Stimulated activated naive CD8-positive, alpha-beta T cell treated with anti-CD3 and anti-CD28 coated beads, Interleukin-15, amount 100 ng/mL, for 72 hours (primary cell): ENCODE data around the gene RPS27L.
"Not testable (repeated sequence)": the region's sequence is repeated elsewhere in the genome, so short reads cannot be mapped to it uniquely, and the experiment has no call there.

Experiments
- ATAC-seq: fragments of 150-1000 bp; cut with Tn5 transposase; 2 replicates; pipeline ENCODE4 v1.10.0; 2021; ENCODE audit warnings: mild to moderate bottlenecking, moderate library complexity
- DNase-seq, 2 donors: peaks; one replicate each; pipeline ENCODE4 v3.0.0; 2021 to 2022
- H3K27ac Mint-ChIP-seq, 2 donors: one replicate each; pipeline ENCODE4 v1.8.0; 2022; ENCODE audit warnings: mild to moderate bottlenecking in 2 of 2, mixed read lengths in 2 of 2, moderate library complexity in 2 of 2
- H3K27me3 Mint-ChIP-seq: one replicate; pipeline ENCODE4 v1.8.0; 2022; ENCODE audit warnings: mixed read lengths
- H3K4me1 Mint-ChIP-seq: one replicate; pipeline ENCODE4 v1.8.0; 2022; ENCODE audit warnings: mild to moderate bottlenecking, mixed read lengths
- H3K4me3 Mint-ChIP-seq, 2 donors: one replicate each; pipeline ENCODE4 v1.8.0; 2022; ENCODE audit warnings: mild to moderate bottlenecking in 2 of 2, mixed read lengths in 2 of 2, moderate library complexity in 1 of 2
- H3K9me3 Mint-ChIP-seq, 2 donors: one replicate each; pipeline ENCODE4 v1.8.0; 2022; ENCODE audit warnings: mixed read lengths in 2 of 2

RPS27L gene

GRCh38 chr15:63104727-63105126 lies 52.5 kb downstream of the RPS27L start:
- H3K4me3 Mint-ChIP-seq, result no peak overlapping the region
- ATAC-seq (no peak), DNase-seq (no peak)
- H3K27ac Mint-ChIP-seq, result no peak overlapping the region
- no peaks in the 10 kb centered on the region for H3K9me3 Mint-ChIP-seq
- H3K4me1 Mint-ChIP-seq, result no peaks in the 10 kb centered on the region
- H3K27me3 Mint-ChIP-seq, result peaks cover 11% of the 10 kb centered on the region

- ATAC-seq (no peak), DNase-seq (no peak)
- Mint-ChIP-seq H3K4me1 (no peaks in the 10 kb centered on the region), H3K4me3 (no peak overlapping the region), H3K27ac (peak overlapping the region in 1 of 2 donors; percentile 49), H3K27me3 (peaks cover 11% of the 10 kb centered on the region), H3K9me3 (no peaks in the 10 kb centered on the region)
Observed at GRCh38 chr15:63103416-63103815, 53.9 kb downstream of the RPS27L start.

DNA sequence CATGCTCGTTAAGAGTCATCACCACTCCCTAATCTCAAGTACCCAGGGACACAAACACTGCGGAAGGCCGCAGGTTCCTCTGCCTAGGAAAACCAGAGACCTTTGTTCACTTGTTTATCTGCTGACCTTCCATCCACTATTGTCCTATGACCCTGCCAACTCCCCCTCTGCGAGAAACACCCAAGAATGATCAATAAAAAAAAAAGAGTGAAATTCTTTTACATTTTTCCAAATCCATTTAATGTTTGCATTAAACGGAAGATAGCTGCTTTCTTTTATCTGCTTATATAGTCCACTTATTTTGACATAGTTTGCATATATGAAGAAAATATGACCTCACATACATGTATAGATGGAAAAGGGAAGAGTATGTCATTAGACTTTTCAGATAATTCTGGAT lies 57.7 kb downstream of the RPS27L start:
- H3K4me1 Mint-ChIP-seq, H3K4me3 Mint-ChIP-seq, ATAC-seq, DNase-seq, H3K9me3 Mint-ChIP-seq, H3K27ac Mint-ChIP-seq, H3K27me3 Mint-ChIP-seq: not testable (repeated sequence)

DNA sequence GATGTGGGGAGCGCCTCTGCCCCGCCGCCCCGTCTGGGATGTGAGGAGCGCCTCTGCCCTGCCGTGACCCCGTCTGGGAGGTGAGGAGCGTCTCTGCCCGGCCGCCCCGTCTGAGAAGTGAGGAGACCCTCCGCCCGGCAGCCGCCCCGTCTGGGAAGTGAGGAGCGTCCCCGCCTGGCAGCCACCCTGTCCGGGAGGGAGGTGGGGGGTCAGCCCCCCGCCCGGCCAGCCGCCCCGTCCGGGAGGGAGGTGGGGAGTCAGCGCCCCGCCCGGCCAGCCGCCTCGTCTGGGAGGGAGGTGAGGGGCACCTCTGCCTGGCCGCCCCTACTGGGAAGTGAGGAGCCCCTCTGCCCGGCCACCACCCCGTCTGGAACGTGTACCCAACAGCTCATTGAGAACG lies 58.4 kb downstream of the RPS27L start:
- not testable (repeated sequence) for H3K27me3 Mint-ChIP-seq, H3K9me3 Mint-ChIP-seq, DNase-seq, H3K4me1 Mint-ChIP-seq, H3K27ac Mint-ChIP-seq, ATAC-seq, H3K4me3 Mint-ChIP-seq
